ENCODE data around the gene BRIX1. TPM values are rescaled to one million over a fixed set of nuclear protein-coding genes. Genes with fewer than 3 reads are reported as not detected.

Gene BRIX1, protein sequence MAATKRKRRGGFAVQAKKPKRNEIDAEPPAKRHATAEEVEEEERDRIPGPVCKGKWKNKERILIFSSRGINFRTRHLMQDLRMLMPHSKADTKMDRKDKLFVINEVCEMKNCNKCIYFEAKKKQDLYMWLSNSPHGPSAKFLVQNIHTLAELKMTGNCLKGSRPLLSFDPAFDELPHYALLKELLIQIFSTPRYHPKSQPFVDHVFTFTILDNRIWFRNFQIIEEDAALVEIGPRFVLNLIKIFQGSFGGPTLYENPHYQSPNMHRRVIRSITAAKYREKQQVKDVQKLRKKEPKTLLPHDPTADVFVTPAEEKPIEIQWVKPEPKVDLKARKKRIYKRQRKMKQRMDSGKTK
- total RNA-seq = 30.4 TPM

DNA sequence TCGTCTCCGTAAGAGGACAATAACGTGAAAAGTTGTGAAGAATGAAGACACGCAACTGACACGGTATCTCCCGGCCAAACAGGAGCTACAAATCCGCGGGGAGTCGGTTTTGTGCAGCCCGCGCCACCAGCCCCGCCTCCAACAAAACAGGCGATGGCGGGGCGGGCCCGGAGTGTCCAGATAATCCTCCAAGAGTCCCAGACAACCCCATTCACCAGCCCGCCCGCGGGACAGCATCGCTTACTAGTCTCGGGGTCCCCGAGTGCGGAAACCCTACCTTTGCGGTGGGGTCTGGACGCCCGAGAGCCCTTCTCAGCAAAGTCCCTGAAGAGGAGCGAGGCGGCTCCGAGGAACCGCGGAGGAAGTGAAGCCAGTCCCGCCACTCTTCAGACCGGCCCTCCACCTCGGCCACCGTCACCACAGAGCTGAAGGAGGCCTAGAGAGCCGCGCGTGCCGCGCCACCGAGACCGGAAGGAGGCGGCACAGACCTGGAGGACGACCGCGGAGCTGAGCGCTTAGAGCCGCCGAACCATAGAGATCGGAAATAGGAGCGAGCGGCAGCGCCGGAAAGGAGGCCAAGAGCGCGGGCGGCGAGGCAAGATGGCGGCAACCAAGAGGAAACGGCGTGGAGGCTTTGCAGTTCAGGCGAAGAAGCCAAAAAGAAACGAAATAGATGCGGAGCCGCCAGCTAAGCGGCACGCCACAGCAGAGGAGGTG lies at the start of gene BRIX1, which contains the start of gene RAD1:
TSS of gene BRIX1 (plus strand) at position 573 of the 717 bp plus-strand sequence. CDS start at position 601, 28 bp downstream.
TSS of gene RAD1 (minus strand) at position 366 of the 717 bp plus-strand sequence. CDS start 612 bp downstream, outside the sequence.
- peak; percentile 98 for DNase-seq

DNA sequence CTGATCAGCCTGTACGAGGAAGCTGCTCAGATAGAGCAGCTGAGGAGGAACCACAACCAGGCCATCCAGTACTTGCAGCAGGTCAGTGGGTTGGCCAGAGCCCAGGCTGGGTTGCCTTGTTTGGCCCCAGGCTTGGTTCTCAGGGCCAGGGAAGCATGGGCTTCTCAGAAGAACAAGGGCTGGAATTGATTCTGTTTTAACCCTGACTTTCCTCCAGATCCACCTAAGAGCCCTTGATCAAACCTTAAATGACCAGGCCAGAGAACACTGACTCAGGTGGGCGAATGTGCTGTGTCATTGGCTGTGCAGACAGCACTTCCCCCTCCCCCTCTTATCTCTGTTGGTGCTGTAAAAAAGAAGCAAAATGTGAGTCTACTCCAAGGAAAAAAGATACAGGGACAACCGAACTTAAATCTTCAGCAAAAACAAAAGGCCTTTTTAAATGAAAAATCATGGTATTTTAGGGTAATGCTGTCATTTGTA lies 48.5 kb upstream of the BRIX1 start:
- DNase-seq = no peak

DNA sequence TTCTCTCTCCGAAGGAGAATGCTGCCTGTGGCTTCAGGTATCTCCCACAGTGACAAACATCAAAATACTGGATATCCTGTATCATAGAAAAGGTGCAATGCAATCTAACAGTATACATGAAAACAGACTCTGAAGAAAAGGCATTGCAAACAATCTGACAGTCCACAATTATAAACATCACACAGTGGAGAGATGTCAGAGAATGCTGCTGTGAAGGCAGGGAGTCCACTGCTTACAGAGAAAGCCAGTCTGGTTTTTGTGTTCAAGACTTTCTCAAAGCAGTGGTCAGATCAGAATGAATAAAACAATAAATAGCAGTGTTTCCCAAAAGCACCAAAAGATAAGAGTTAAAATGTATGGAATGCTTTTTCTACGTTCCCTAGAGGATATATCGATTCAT lies 47.9 kb upstream of the BRIX1 start:
- DNase-seq = no peak

DNA sequence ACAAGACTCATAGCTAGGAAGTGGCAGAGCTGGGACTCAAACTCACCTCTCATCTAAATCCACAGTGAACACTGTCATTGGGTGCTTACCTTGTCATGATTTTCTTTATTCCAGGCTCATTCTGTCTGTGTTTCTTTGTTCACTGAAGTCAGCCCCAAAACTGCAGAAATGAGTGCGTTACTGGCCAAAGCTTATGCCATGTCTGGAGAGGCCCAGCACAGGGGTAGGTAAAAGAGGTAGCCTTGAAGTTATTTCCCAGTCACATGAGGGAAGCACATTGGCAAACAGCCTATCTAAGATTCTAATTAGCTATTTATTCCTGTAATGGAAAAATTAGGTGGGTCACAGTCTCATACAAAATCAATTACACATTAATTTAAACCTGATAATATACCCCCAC lies 46.7 kb upstream of the BRIX1 start:
- no peak for DNase-seq

DNA sequence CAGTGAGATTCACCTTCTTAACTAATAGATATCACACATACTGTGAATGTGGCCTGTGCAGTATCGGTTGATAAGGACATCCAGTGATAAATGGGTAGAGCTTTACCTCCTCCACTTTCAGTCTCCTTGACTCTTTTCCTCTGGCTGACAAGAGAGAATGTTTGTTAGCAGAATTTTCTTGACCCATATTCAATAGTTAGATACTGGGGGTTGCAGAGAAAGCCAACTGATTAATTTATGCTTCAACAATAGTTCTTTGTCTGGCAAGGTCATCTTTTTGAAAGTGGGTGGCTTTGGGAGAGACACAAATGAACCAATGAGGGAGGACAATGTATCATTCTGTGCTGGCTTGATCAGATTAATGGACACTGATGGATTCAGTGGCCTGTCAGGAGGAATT lies 46.3 kb upstream of the BRIX1 start:
- DNase-seq = no peak

DNA sequence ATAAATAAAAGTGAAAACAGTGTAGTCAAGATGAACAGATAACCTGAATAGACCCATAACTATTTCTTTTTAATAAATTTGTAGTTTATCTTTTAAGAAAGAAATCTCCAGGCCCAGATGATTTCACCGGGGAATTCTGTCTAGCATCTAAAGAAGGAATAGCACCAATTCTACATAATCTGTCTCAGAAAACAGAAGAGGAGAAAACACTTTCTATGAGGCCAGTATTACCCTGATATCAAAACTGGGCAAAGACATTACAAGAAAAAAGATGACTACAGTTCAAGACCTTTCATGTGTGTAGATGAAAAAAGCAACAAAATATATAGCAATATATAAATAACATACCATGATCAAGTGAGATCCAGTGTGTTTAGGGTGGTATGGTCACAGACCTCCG lies 45.1 kb upstream of the BRIX1 start:
- DNase-seq = no peak

DNA sequence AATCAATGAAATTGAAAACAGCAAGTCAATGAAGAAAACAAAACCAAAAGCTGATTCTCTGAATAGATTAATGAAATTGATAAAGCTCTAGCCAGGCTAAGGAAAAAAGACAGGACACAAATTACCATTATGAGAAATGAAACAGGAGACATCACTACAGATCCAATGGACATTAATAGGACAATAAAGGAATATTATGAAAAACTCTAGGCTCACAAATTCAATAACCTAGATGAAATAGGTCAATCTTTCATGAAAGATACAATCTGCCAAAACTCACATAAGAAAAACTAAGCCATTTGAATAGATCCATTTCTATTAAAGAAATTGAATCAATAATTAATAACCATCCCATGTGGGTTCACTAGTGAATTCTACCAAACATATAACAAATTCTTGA lies 39.2 kb upstream of the BRIX1 start:
- no peak for DNase-seq

DNA sequence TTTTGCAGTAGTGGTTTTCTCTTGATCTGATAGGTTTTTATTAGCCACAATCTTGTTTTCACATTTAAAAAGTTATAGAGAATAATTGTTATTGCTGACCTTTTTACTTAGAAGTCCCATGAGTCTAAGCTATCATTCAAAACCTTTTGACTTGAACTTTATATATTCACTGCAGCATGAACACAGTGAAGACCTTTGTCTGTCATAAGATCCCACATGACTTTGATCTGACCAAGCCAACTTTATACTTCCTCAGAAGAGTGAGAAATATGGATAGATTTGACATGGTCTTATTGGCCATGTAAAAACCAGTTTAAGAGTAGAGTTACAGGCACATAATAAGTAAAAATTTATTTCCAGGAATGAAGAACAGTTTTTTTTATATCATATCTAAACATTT lies 34.3 kb upstream of the BRIX1 start:
- no peak for DNase-seq

DNA sequence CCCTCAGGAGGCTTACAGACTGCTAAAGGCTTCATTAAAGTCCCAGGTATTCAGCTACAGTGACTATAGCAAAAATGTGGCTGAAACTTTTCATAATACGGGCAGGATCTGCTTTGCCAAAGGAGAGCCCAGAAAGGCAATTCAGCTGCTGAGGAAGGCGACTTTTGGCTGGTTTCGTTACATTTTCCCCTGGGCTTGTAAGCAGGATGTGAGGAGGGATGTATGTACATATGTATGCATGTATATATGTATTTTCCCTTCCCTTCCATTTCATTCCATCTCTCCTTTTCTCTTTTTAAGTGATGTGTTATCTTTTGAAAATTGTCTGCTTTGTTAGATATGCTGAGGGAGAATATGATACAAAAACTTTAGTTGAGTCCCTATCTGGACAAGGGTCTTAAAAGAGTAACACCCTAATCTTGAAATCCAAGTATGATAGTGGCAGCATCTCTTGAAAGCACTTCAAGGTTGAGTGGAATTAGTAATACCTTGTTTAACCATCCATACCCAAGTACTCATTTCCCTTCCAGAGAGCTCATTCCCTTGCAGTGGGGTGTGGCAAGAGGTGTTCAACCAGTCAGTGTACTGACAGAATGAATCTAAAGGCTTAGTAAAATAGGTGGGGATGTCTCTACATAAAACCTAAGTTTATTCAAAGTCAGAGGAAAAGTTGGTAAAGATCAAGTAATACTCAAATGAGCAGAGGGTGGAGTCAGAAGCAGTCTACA lies 29.0 kb upstream of the BRIX1 start:
- DNase-seq = no peak

DNA sequence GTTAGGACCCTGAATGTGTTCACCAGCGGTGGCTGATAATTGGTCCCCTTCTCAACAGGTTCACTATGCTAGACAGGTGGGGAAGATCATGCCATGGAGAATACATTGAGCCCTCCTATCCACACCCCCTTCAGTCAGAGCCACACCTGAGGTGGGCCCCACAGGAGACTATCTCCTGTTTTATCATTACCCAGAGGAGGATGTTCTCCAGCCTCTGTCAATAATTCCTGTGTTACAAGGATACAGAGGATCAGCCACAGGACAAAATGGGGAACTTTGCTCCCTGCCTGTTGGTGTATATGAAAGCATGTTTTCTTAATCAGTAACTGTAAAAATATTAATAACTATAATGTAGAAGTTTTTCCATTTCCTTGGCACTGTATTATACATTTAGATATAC lies 26.1 kb upstream of the BRIX1 start:
- no peak for DNase-seq

DNA sequence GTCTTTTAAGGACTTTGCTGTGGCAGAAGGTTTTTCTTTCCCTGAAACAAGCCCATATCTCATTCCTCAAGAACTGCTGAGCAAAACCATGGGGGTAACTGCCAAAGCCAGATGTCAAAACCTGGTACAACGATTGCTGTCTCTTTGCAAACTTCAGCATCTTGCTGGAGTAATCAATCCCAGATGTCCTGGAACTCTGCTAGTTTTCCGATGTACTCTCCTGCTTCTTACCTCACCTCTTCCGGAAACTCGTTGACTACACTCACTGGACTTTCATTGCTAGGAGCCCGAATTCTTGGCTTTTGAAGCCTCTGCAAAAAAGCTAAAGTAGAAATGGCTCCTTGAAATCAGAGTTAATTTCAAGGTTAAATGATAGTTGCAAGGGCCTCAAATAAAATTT lies 23.5 kb upstream of the BRIX1 start:
- DNase-seq = peak; percentile 91

DNA sequence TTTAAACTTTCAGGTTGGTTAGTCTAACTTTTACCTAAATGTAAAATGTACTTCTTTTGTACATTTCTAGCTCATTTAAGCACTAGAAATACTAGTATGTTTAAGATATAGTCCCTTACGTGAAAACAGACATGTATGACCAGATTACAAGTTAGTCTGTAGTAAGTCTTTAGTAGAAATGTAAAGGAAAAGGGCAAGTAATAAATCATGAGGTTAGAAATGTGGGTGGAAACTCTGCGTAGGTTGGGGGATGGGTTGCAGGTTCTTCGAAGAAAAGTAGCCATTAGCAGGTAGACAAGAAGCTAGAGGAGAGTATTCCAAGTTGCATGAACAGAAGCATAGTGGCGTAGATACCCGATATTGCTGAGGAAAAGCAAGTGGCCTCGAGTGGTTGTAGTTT lies 23.1 kb upstream of the BRIX1 start:
- no peak for DNase-seq

DNA sequence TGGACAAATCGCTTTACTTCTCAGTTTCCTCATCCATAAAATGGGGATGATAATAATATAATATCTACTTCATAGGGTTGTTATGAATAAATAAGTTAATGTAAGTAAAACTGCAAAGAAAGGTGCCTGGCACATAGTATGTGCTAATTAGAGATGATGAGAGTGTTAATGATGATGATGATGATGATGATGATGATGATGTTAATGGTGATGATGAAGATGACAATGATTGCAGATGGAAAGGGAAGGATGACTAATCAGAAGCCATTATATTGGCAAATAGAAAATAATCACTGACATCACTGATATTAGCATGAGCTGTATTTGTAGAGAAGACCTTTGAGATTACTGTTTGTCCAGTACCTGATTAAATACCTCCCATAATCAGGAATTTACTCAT lies 20.8 kb upstream of the BRIX1 start:
- DNase-seq = no peak

DNA sequence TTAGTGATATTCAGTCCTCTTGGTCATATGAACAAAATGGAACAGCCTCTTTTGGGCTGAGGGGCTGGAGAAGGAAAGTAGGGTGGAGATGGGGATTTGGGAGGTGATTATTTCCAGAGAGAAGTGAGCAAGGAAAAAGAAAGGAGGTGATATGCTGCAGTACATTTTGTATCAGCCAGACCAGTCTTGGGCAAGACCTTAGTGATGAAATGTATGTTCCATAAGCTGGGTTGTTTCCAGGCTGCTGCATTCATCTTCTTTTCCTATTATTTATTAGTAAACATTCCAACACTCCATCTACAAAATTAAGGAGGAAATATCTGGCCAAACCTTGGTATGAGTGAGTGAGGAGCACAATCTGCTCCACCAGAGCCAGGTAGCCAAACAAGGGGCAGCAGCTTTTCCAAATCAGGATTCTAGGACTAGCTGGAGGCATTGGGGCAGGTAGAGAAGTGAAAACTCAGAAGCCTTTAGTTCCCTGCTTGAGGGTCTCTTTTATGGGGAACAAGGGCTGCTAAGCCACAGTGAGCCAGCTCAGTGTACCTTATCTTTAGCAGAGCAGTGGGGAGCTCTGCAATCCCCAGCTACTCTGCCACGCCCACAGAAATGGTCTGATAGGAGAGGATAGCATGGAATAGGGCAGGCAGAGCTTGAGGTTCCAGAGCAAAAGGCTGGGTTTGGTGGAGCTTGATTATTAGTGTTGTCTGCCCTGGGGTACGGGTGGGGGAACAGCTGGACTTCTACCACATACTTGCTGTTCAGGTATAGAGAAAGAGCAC lies 19.7 kb upstream of the BRIX1 start:
- no peak for DNase-seq

DNA sequence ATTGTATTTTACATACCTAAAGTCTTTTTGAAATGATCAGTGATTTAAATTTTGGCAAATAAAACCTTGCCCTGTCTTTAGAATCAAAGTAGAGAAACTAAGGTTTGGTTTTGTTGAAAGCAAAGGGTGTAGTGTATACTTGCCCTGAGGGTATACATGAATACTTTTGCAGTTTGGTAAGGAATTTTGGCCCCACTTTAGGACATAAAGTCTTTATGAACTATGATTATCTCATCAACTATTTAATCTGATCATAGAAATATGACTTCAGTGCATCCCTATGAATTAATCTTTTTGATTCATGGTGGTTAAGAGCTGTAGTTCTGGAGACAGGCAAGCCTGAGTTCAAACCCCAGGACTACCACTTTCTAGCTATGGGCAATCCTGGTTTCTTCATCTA lies 17.9 kb upstream of the BRIX1 start:
- peak; percentile 6 for DNase-seq

DNA sequence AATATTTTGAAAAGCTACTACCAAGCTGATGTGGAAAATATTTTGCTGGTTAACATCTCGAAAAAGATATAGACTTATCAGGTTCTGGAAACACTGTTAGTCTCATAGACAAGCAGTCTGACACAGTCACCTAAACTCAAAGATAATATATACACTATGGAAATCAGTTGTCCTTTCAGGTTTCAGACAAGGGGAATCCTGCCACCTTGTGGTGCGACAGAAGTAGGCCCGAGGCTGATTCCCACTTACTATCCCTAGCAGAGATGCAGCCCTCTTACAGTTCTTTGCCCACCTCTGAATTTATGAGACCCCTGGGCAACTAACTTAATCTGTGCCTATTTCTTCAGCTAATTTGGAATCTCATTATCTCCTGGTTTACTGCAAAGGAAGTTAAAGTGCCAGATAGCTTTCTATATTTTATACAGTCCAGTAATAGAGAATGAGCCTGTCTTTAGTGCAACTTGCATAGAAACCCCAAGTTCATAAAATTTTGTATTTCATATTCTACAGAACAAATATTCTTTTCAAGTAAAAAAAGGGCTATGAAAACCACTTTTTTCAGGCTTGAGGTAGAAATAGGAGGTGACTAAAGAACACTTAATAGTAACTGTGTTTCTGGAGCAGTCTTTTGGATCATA lies 17.1 kb upstream of the BRIX1 start:
- peak; percentile 64 for DNase-seq

DNA sequence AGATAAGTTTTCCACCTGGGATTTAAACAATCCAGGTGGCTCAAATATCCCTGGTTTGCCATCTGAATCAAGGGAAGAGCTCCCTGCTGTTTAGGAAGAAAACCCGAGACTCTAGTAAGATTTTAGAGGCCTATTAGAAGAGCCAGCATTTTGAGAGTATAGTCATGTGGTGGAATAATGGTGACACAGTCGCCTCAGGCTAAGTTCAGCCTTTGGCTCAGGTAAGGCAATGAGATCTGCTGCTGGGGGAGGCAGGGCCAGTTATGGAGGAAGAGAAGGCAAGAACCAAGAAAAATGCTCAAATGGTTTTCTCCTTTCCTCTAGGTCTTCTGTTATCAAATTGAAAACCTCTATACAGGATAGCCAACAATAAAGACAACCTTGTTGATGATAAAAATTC lies 16.4 kb upstream of the BRIX1 start:
- DNase-seq = no peak

DNA sequence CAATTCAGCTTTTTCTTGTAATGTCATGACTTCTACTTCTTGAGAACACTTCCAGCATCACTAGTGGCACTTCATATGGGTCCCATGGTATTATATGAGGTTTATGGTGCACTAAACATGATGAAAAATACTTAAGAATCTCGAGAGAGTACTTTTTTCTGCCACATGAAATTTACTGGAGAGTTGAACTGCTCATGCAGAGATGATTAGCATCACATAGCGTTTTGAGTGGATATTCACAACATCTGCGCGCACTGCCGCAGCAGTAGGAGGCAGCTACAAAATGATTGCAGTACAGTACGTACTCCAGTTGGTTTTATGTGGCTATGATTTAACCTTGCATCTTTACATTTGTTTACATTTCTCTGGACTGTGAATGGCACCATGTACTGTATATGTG lies 14.9 kb upstream of the BRIX1 start:
- DNase-seq = no peak

DNA sequence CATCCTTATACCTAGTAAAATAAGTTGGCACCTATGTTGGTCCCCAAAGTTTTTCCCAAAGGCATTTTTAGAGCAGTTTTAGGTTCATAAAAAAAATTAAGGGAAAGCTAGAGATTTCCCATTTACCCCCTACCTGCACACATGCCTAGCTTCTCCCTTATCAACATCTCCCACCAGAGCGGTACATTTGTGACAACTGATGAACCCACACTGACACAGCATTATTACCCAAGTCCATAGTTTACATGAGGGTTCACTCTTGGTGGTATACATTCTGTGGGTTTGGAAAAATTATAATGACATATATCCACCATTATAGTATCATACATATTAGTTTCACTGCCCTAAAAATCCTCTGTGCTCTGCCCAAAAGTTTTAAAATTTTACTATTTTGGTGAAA lies 12.3 kb upstream of the BRIX1 start:
- DNase-seq = no peak

DNA sequence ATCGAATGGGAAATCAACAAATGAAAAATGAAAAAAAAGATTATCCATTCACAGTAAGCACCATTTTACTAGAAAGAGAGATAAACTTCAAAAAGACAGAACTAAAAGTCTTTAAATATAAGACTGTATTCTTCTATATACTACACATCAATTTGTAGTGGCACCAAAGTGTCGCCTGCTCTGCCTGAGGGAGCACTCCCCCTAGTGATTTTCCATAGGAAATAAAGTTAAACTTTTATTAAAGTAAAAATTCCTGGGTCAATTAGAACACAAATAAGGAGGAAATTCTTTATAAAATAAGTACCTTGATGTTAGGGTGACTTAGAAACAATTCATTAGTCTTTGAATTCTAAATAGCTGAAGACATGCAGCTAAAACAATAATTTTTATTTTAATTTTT lies 9.9 kb upstream of the BRIX1 start:
- no peak for DNase-seq

DNA sequence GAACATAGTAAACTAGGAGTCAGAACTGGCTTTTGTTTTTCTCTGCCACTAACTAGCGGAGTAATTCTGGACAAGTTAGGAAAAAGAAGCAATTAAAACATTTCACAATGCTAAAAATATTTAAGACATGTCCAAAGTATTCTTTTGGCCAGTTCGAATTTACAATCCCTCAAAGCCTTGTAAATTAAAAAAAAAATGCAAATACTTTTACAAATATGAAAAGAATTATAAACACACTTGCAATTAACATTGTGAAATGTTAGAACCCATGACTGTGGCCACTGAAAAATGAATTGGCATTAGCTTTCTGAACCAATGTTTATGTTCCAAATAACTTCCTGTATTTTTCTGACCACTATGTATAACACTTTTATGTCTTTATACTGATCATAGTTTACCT lies 2.4 kb upstream of the BRIX1 start:
- no peak for DNase-seq

DNA sequence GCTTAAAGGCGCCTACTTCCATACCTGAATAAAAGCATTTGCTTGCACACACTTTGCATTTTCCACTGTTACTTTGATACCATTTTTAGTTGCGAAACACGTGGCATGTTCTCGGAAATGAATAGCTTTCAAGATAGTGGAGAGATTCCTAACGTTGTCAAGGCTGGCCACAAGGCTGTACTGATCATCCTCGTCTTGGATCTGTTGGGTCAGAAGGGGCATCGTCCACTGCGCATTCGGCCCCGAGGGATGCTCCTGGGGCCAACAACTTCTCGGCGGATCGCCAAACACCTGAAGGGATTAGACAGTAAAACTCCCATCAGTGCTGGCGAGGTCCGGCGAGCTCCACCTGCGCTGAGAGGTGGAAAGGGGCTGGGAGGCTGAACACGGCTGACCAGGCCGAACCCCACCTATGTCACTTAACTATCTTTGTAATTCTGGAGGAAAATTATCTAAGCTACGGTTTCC lies 806 bp upstream of the BRIX1 start:
- DNase-seq = peak; percentile 6
